ENCODE measurements around the gene NEK9. TPM values are rescaled to one million over a fixed set of nuclear protein-coding genes. Genes with fewer than 3 reads are reported as not detected.
A peak's percentile ranks its signal among the peaks of the same experiment; 100 is the strongest.

The NEK9 gene
- total and polyA plus RNA-seq, 10 of the 15 experiments (the other 5 are each of a cell fraction or from before 2014, with no cell fraction given): 6.0 to 78.8 (median 44.7) TPM

- Histone ChIP-seq H3K4me2 (ENCODE audit: control insufficient read depth, insufficient read depth) (peak overlapping the region; percentile 42; the same call in 1 of the 2 replicates), H3K9ac (ENCODE audit: control insufficient read depth, insufficient read depth, low read length) (no peak overlapping the region), H3K4me3 (no peak overlapping the region), H3K36me3 (ENCODE audit: control insufficient read depth in 2 of 2, insufficient read depth in 2 of 2, low read length in 1 of 2) (no peaks in the 10 kb centered on the region), H3K4me1 (ENCODE audit: control insufficient read depth, insufficient read depth, low read length) (peaks cover 8% of the 10 kb centered on the region), H3K27ac (ENCODE audit: control insufficient read depth, insufficient read depth) (no peak overlapping the region), H3K79me2 (ENCODE audit: control insufficient read depth, insufficient read depth, low read length) (peaks cover 19% of the 10 kb centered on the region), H4K20me1 (ENCODE audit: control insufficient read depth, insufficient read depth) (no peaks in the 10 kb centered on the region), H2AFZ (ENCODE audit: control insufficient read depth, low read depth, low read length) (no peak overlapping the region), H3K27me3 (replicated peaks in 1 of 2; ENCODE audit: control insufficient read depth in 2 of 2, insufficient read depth in 2 of 2, low read length in 1 of 2) (no peaks in the 10 kb centered on the region), H3K9me3 (replicated peaks; ENCODE audit: control insufficient read depth, insufficient read depth, low read length) (no peaks in the 10 kb centered on the region)
- TF ChIP-seq NRF1 (conservative IDR thresholded peaks at IDR 0.05; ENCODE audit: low read depth, low read length) (no peak), SIX5 (IDR thresholded peaks at IDR 0.05; ENCODE audit: low read depth, low read length, severe bottlenecking) (no peak), CUX1 (IDR thresholded peaks at IDR 0.05; ENCODE audit: insufficient replicate concordance, low read depth, low read length) (no peak), SIN3A (IDR thresholded peaks at IDR 0.05; ENCODE audit: low read depth, low read length) (no peak), YBX1 (IDR thresholded peaks at IDR 0.05) (no peak), ZBTB4 (CRISPR knock-in tag; IDR thresholded peaks at IDR 0.05) (no peak), SMARCA5 (IDR thresholded peaks at IDR 0.05) (no peak), ZBTB40 (IDR thresholded peaks at IDR 0.05; ENCODE audit: borderline replicate concordance) (no peak), RBBP5 (conservative IDR thresholded peaks at IDR 0.05) (no peak), LARP7 (IDR thresholded peaks at IDR 0.05) (no peak)
- intact Hi-C loops (cut with micrococcal nuclease; ENCODE audit: unreplicated experiment) (no loop called here), in situ Hi-C loops (cut with MboI) (no loop called here)
- ChIA-PET CTCF (interaction anchor here (1.0 to 2.0 kb wide), 4 partner anchors 17 to 64 kb away, joined by 3 to 4 read pairs (median 4); partner anchors contain the start of gene EIF2B2), POLR2A (interaction anchor here (0.6 to 1.2 kb wide), 4 partner anchors 10 to 1549 kb away, joined by 3 to 5 read pairs (median 3); no protein-coding TSS in a partner anchor), RAD21 (ENCODE audit: unreplicated experiment) (no interaction called here), SMC1A (ENCODE audit: uncharacterized antibody, unreplicated experiment) (interaction anchor here (1.0 to 1.3 kb wide), 2 partner anchors 63 to 137 kb away, joined by 3 read pairs; no protein-coding TSS in a partner anchor)
- WGBS (ENCODE audit: insufficient coverage, insufficient replicate concordance, low lambda C conversion rate, missing lambda C conversion rate): 100% methylated on average over 3 of the region's 3 CpGs
- ATAC-seq (no peak), FAIRE-seq (no peak), DNase-seq (ENCODE audit: low read depth, low spot score) (no peak)
- no TSS peak for BruUV-seq (replicated peaks)
Observed at GRCh38 chr14:75066691-75067090, 60.2 kb downstream of the NEK9 start.
